ENCODE data around the gene ZBTB24.

The ZBTB24 gene

DNA sequence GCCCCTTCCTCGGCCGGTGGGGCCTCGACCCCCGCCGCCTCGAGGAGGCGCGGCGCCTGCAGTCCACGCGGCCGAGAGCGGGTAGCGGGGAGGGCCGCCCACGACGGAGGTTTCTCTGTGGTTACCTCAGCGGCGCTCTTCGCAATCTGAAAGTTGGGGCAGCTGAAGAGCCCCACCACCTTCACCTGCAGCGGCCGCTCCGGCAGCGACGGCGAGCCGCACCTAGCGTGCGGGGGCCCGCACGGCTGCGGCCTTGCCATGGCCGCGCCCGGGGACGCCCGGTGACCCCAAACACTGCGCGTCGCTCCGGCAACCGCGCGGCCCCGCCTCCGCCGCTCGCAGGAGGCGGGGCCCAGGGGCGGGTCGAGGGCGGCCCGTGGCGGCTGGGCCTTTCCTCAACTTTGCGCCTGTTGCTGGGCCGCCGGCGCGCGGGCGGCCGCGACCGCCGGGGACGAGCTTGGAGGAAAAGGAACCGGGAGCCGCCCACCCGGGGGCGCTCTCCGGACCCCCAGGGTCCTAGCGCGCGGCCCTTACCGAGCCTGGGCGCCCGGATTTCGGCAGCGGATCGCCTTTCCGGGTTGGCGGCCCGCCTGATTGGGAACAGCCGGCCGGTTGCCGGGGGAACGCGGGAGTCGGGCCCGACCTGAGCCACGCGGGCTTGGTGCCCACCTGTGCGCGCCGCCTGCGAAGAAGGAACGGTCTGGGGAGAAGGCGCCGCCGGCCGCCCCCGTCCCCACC, 42.5 kb downstream of the ZBTB24 start, which contains the start of the genes PPIL6 and SMPD2:
PPIL6 (minus strand) TSS at position 298 of the 738 bp plus-strand sequence; CDS start at position 260, 38 bp downstream.
SMPD2 (plus strand) TSS at position 394 of the 738 bp plus-strand sequence. CDS start 398 bp downstream, outside the sequence.
- peak within 1 kb of the TSS; percentile 60 for H3K4me3 ChIP-seq (ENCODE audit: low read length)
- peak; percentile 34 for TF ChIP-seq CTCF (conservative IDR thresholded peaks at IDR 0.05; ENCODE audit: low read depth, low read length)
- DNase-seq (ENCODE audit: low read depth), result peak; percentile 60

- no peak for DNase-seq (ENCODE audit: low read depth)
- no peak for TF ChIP-seq CTCF (conservative IDR thresholded peaks at IDR 0.05; ENCODE audit: low read depth, low read length)
- H3K4me3 ChIP-seq (ENCODE audit: low read length), result no peak overlapping the region
These were observed 47.0 kb downstream of the ZBTB24 start for GRCh38 chr6:109436041-109436440.

DNA sequence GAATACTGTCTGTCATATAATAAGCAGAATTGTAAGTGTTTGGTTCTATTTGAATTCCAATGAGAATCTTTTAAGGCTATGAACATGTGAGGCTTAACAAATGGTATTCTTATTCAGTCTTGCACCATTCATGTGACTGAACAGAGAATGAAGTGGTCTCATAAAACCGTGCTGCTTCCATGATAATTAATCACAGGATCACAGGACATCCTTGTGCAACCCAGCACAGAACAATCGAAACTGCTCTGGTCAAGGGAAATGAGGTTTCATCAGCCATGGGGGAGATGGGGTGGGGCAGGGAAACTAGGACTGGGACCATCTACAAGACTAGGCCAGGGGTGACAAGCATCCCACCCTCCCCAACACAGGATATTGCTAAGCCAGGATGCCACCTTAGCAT, 48.6 kb downstream of the ZBTB24 start:
- TF ChIP-seq CTCF (conservative IDR thresholded peaks at IDR 0.05; ENCODE audit: low read depth, low read length), result no peak
- H3K4me3 ChIP-seq (ENCODE audit: low read length), result no peak overlapping the region
- no peak for DNase-seq (ENCODE audit: low read depth)

DNA sequence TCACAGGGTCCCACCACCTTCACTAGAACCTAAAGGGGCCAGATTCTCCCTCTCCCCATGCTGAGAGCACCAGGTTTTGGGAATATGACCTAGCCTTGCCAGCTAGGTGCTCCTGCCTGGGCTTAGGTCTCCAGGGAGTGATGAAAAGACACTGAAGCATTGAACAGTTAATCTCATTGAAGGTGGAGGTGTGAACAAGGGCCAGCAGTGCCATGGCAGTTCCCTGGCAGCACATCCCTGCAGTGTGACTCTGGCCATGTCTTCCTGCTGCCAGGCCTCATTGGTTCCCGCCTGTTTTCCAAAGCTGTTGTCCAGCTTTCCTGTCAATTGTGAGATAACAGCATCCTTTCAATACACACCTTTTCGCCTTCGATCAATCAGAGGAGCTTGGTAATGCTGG, 53.5 kb downstream of the ZBTB24 start:
- no peak overlapping the region for H3K4me3 ChIP-seq (ENCODE audit: low read length)
- TF ChIP-seq CTCF (conservative IDR thresholded peaks at IDR 0.05; ENCODE audit: low read depth, low read length), result no peak
- DNase-seq (ENCODE audit: low read depth), result no peak

- DNase-seq (ENCODE audit: low read depth), result no peak
- TF ChIP-seq CTCF (conservative IDR thresholded peaks at IDR 0.05; ENCODE audit: low read depth, low read length), result no peak
- no peak overlapping the region for H3K4me3 ChIP-seq (ENCODE audit: low read length)
These were observed 54.0 kb downstream of the ZBTB24 start for GRCh38 chr6:109428889-109429477.

- no peak overlapping the region for H3K4me3 ChIP-seq (ENCODE audit: low read length)
- no peak for DNase-seq (ENCODE audit: low read depth)
- TF ChIP-seq CTCF (conservative IDR thresholded peaks at IDR 0.05; ENCODE audit: low read depth, low read length), result no peak
These were observed 58.1 kb downstream of the ZBTB24 start for GRCh38 chr6:109424946-109425345.

DNA sequence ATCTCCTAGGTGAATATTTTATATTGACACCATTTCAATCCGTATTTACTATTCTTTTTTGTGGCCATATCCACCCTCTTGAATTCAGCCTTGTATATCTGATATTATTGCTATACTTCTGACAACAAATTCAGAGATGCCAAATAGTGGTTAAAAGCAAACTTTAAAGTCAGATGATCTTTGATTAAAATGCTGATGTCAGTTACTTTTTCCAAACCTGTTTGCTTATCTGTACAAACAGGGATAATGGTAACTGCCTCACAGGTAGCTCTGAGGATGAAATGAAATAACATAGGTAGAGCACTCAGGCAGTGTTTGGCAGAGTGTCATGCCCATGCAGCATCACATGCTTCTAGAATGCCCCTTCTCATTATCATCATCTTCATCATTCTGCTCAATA, 61.8 kb downstream of the ZBTB24 start:
- TF ChIP-seq CTCF (conservative IDR thresholded peaks at IDR 0.05; ENCODE audit: low read depth, low read length), result no peak
- no peak for DNase-seq (ENCODE audit: low read depth)
- H3K4me3 ChIP-seq (ENCODE audit: low read length), result no peak overlapping the region
